ENCODE measurements around the gene DZIP1L.

- TF ChIP-seq POLR2A (IDR thresholded peaks at IDR 0.05) (no peak), CTCF (IDR thresholded peaks at IDR 0.05) (no peak)
Measured at GRCh38 chr3:138043266-138044029, 72.0 kb downstream of the DZIP1L start.

All from Peyer's patch (tissue), 4 donors.